Neural cell (in vitro differentiated cells): ENCODE data around the gene SLC2A13. TPM values are rescaled to one million over a fixed set of nuclear protein-coding genes. Genes with fewer than 3 reads are reported as not detected.

ENCODE experiments used
- H2AFZ ChIP-seq: fragments of 200-600, 300-800 bp; sonication (generic), shearing (Covaris generic); 2 replicates; pipeline ENCODE4 v1.6.0; 2014; ENCODE audit warnings: low read depth, mild to moderate bottlenecking, antibody characterized with exemption, low read length, moderate library complexity
- H3F3A ChIP-seq: fragments of 200-600 bp; shearing (Covaris generic); 2 replicates; pipeline ENCODE4 v1.6.1; 2016; ENCODE audit warnings: mild to moderate bottlenecking, moderate library complexity, mixed read lengths, antibody characterized with exemption, low read length; ENCODE audit not compliant: insufficient read depth, poor library complexity, severe bottlenecking
- H3K27ac ChIP-seq: fragments of 200-600, 300-800 bp; sonication (generic), shearing (Covaris generic); 2 replicates; pipeline ENCODE4 v1.5.1; 2014; ENCODE audit warnings: mild to moderate bottlenecking, low read length, moderate library complexity
- H3K27me3 ChIP-seq: fragments of 300-800, 200-600 bp; sonication (generic), shearing (Covaris generic); 2 replicates; pipeline ENCODE4 v1.6.0; 2014; ENCODE audit warnings: mild to moderate bottlenecking, low read depth, low read length, moderate library complexity; ENCODE audit not compliant: insufficient read depth
- H3K36me3 ChIP-seq: fragments of 300-800, 200-600 bp; sonication (generic), shearing (Covaris generic); 2 replicates; pipeline ENCODE4 v1.5.1; 2014; ENCODE audit warnings: mild to moderate bottlenecking, antibody characterized with exemption, low read length, moderate library complexity; ENCODE audit not compliant: insufficient read depth
- H3K4me2 ChIP-seq: fragments of 300-800, 200-600 bp; sonication (generic), shearing (Covaris generic); 2 replicates; pipeline ENCODE4 v1.6.0; 2014; ENCODE audit warnings: mild to moderate bottlenecking, low read length
- H3K4me3 ChIP-seq: fragments of 300-800, 200-600 bp; sonication (generic), shearing (Covaris generic); 2 replicates; pipeline ENCODE4 v1.5.1; 2014; ENCODE audit warnings: mild to moderate bottlenecking, low read length, moderate library complexity
- H3K79me2 ChIP-seq: fragments of 200-600 bp; shearing (Covaris generic); replicated peaks from 2 replicates; pipeline ENCODE4 v1.6.0; 2014; ENCODE audit warnings: mild to moderate bottlenecking, low read length, moderate library complexity; ENCODE audit not compliant: insufficient read depth
- H3K9ac ChIP-seq: fragments of 300-800, 200-600 bp; sonication (generic), shearing (Covaris generic); 2 replicates; pipeline ENCODE4 v1.6.1; 2016; ENCODE audit warnings: mild to moderate bottlenecking, low read length, mixed read lengths
- H3K9me2 ChIP-seq: fragments of 200-600 bp; shearing (Covaris generic); 2 replicates; pipeline ENCODE4 v1.6.1; 2016; ENCODE audit warnings: mild to moderate bottlenecking, low read length, mixed read lengths; ENCODE audit not compliant: insufficient read depth
- H3K9me3 ChIP-seq: fragments of 200-600, 300-800 bp; sonication (generic), shearing (Covaris generic); 2 replicates; pipeline ENCODE4 v1.6.1; 2016; ENCODE audit warnings: mild to moderate bottlenecking, mixed run types, low read length, moderate library complexity, mixed read lengths
- H4K20me1 ChIP-seq: fragments of 200-600 bp; shearing (Covaris generic); 2 replicates; pipeline ENCODE4 v1.6.1; 2016; ENCODE audit warnings: mild to moderate bottlenecking, mixed run types; ENCODE audit not compliant: insufficient read depth
- EP300 ChIP-seq: fragments of 450-650 bp; conservative IDR thresholded peaks from 2 replicates; pipeline ENCODE4 v1.6.1; 2014; ENCODE audit warnings: antibody characterized with exemption, mild to moderate bottlenecking, moderate library complexity; ENCODE audit not compliant: poor library complexity, severe bottlenecking
- EZH2 ChIP-seq: fragments of 200-600, 300-800 bp; shearing (Covaris generic), sonication (generic); IDR thresholded peaks from 2 replicates; pipeline ENCODE4 v1.6.1; 2014; ENCODE audit warnings: antibody characterized with exemption, low read length, borderline replicate concordance, mild to moderate bottlenecking; ENCODE audit not compliant: insufficient read depth, poor library complexity, severe bottlenecking
- MXI1 ChIP-seq: fragments of 450-650 bp; conservative IDR thresholded peaks from 2 replicates; pipeline ENCODE4 v1.6.1; 2014; ENCODE audit warnings: antibody characterized with exemption, mild to moderate bottlenecking; ENCODE audit not compliant: poor library complexity, severe bottlenecking
- POLR2AphosphoS5 ChIP-seq: IDR thresholded peaks from 2 replicates; pipeline ENCODE4 v1.6.1; 2012
- RAD21 ChIP-seq: fragments of 450-650 bp; conservative IDR thresholded peaks from 2 replicates; pipeline ENCODE4 v1.6.1; 2014; ENCODE audit warnings: antibody characterized with exemption, mild to moderate bottlenecking, moderate library complexity
- SMC3 ChIP-seq: fragments of 450-650 bp; conservative IDR thresholded peaks from 2 replicates; pipeline ENCODE4 v1.6.1; 2014; ENCODE audit warnings: antibody characterized with exemption, mild to moderate bottlenecking, moderate library complexity; ENCODE audit not compliant: poor library complexity
- TAF1 ChIP-seq: IDR thresholded peaks from 2 replicates; pipeline ENCODE4 v1.6.1; 2012; ENCODE audit warnings: low read depth
- polyA plus RNA-seq: library from polyadenylated mRNA; depleted of rRNA; stranded (reverse); fragments of >200 nt; gene quantifications from 2 replicates; pipeline ENCODE4 v1.2.3, GENCODE V29; 2014
- TF ChIP-seq, protein P1 (sequence below): fragments of 450-650 bp; IDR thresholded peaks from 2 replicates; pipeline ENCODE4 v1.5.1; 2014; ENCODE audit warnings: antibody characterized with exemption, mild to moderate bottlenecking, moderate library complexity; ENCODE audit not compliant: poor library complexity, severe bottlenecking
- TF ChIP-seq, protein P2 (sequence below): IDR thresholded peaks from 2 replicates; pipeline ENCODE4 v1.6.1; 2012; ENCODE audit warnings: borderline replicate concordance

SLC2A13 gene
- polyA plus RNA-seq, 1 donor from 2014 or later: 10.7 TPM

DNA sequence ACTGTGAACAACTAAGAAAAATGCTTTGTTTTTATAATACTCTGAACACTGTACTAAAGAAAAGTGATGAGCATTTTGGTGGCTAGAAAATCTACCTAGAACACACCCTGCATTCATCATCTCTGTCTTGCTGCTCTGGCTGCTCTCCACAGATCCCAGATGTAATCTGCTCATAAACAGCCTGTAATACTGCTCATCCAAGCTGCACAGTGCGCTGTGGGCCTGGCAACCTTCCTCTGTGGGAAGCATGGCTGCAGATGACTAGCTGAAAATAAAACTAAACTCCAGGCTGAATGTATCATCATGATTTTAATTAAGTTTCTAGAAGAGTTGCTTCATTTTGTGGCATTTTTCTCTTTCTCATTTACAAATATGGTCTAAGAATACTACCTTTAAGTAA is 200.7 kb downstream of the SLC2A13 start:
- Histone ChIP-seq H3K79me2 (no peaks in the 10 kb centered on the region), H3K9me3 (no peaks in the 10 kb centered on the region), H3K4me3 (no peak overlapping the region), H3K27me3 (no peaks in the 10 kb centered on the region), H3K4me2 (no peak overlapping the region), H3K9ac (no peak overlapping the region), H3K27ac (no peak overlapping the region), H4K20me1 (no peaks in the 10 kb centered on the region), H3K36me3 (no peaks in the 10 kb centered on the region), H3K9me2 (no peaks in the 10 kb centered on the region), H2AFZ (no peak overlapping the region), H3F3A (no peaks in the 10 kb centered on the region)
- TF ChIP-seq, protein P1, sequence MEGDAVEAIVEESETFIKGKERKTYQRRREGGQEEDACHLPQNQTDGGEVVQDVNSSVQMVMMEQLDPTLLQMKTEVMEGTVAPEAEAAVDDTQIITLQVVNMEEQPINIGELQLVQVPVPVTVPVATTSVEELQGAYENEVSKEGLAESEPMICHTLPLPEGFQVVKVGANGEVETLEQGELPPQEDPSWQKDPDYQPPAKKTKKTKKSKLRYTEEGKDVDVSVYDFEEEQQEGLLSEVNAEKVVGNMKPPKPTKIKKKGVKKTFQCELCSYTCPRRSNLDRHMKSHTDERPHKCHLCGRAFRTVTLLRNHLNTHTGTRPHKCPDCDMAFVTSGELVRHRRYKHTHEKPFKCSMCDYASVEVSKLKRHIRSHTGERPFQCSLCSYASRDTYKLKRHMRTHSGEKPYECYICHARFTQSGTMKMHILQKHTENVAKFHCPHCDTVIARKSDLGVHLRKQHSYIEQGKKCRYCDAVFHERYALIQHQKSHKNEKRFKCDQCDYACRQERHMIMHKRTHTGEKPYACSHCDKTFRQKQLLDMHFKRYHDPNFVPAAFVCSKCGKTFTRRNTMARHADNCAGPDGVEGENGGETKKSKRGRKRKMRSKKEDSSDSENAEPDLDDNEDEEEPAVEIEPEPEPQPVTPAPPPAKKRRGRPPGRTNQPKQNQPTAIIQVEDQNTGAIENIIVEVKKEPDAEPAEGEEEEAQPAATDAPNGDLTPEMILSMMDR: no peak
- TF ChIP-seq, protein P2, sequence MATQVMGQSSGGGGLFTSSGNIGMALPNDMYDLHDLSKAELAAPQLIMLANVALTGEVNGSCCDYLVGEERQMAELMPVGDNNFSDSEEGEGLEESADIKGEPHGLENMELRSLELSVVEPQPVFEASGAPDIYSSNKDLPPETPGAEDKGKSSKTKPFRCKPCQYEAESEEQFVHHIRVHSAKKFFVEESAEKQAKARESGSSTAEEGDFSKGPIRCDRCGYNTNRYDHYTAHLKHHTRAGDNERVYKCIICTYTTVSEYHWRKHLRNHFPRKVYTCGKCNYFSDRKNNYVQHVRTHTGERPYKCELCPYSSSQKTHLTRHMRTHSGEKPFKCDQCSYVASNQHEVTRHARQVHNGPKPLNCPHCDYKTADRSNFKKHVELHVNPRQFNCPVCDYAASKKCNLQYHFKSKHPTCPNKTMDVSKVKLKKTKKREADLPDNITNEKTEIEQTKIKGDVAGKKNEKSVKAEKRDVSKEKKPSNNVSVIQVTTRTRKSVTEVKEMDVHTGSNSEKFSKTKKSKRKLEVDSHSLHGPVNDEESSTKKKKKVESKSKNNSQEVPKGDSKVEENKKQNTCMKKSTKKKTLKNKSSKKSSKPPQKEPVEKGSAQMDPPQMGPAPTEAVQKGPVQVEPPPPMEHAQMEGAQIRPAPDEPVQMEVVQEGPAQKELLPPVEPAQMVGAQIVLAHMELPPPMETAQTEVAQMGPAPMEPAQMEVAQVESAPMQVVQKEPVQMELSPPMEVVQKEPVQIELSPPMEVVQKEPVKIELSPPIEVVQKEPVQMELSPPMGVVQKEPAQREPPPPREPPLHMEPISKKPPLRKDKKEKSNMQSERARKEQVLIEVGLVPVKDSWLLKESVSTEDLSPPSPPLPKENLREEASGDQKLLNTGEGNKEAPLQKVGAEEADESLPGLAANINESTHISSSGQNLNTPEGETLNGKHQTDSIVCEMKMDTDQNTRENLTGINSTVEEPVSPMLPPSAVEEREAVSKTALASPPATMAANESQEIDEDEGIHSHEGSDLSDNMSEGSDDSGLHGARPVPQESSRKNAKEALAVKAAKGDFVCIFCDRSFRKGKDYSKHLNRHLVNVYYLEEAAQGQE: no peak
- TF ChIP-seq EZH2: no peak
- TF ChIP-seq RAD21: no peak
- no peak for TF ChIP-seq TAF1
- TF ChIP-seq EP300: no peak
- no peak for TF ChIP-seq POLR2AphosphoS5
- no peak for TF ChIP-seq MXI1
- no peak for TF ChIP-seq SMC3

DNA sequence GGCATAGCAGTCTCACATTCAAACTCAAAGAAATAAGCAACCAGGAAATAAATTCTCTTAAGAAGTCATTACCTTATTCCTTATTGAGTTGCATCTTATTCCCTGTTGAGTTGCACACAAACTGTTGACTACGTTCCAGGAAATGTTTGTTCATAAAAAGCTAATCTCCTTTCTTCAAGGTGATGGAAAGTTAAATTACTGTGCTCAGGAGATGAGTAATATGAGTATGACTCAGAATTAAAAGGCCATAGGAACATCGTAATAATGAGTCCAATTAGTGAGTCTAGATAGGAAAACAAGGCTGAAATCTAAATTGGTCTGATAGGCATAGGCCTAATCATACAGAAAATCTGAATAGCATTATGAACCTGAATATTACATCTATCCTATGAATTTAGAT is 203.1 kb downstream of the SLC2A13 start:
- Histone ChIP-seq H3K79me2 (no peaks in the 10 kb centered on the region), H3K9me2 (no peaks in the 10 kb centered on the region), H3K36me3 (no peaks in the 10 kb centered on the region), H3K27ac (no peak overlapping the region), H3K4me2 (no peak overlapping the region), H3K9ac (no peak overlapping the region), H3F3A (no peaks in the 10 kb centered on the region), H3K4me3 (no peak overlapping the region), H4K20me1 (no peaks in the 10 kb centered on the region), H3K27me3 (no peaks in the 10 kb centered on the region), H2AFZ (no peak overlapping the region), H3K9me3 (no peaks in the 10 kb centered on the region)
- TF ChIP-seq RAD21: no peak
- TF ChIP-seq TAF1: no peak
- TF ChIP-seq, protein P2: no peak
- TF ChIP-seq SMC3: no peak
- TF ChIP-seq MXI1: no peak
- TF ChIP-seq POLR2AphosphoS5: no peak
- TF ChIP-seq, protein P1: no peak
- no peak for TF ChIP-seq EP300
- no peak for TF ChIP-seq EZH2
